Measurements from ENCODE around the gene ADAD1.
"Not testable (repeated sequence)": the region's sequence is repeated elsewhere in the genome, so short reads cannot be mapped to it uniquely, and the experiment has no call there.

The ADAD1 gene

DNA sequence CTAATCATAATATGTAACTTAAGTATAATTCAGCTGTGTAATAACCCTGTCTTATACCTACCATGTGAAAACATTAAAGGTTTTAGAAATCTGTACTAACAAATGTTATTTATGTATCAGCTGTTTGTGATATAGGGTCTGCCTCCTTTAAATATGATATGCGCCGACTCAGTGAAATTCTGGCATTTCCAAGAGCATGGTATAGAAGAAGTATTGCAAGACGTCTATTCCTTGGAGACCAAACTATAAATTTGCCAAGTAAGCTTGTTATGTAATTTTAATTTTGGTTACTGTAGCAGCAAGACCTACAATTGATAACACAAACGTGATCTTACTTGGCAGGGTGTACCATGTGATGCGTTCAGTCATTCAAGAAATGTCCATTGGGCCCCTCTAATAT, 32.3 kb upstream of the ADAD1 start:
- in situ Hi-C loops (cut with HindIII; ENCODE audit: low sequenced_read_pairs): no loop called here
- H3K4me3 ChIP-seq (ENCODE audit: low read depth, low read length): no peak overlapping the region

GRCh38 chr4:122356317-122356808, 22.4 kb upstream of the ADAD1 start:
- no peak for DNase-seq (ENCODE audit: low read depth)
- no peak for TF ChIP-seq CTCF (IDR thresholded peaks at IDR 0.05; ENCODE audit: low read depth, low read length, missing control alignments)
- H3K4me3 ChIP-seq (ENCODE audit: low read depth, low read length): no peak overlapping the region
- in situ Hi-C loops (cut with HindIII; ENCODE audit: low sequenced_read_pairs): no loop called here

More for the DNA sequence above, 32.3 kb upstream of the ADAD1 start:
- no peak for TF ChIP-seq CTCF (IDR thresholded peaks at IDR 0.05; ENCODE audit: low read depth, low read length, missing control alignments)
- DNase-seq (ENCODE audit: low read depth): no peak

- no peak for TF ChIP-seq CTCF (IDR thresholded peaks at IDR 0.05; ENCODE audit: low read depth, low read length, missing control alignments)
- peak; percentile 5 for DNase-seq (ENCODE audit: low read depth)
- no peak overlapping the region for H3K4me3 ChIP-seq (ENCODE audit: low read depth, low read length)
- in situ Hi-C loops (cut with HindIII; ENCODE audit: low sequenced_read_pairs): no loop called here
Observed at GRCh38 chr4:122360754-122361153, 18.1 kb upstream of the ADAD1 start.

DNA sequence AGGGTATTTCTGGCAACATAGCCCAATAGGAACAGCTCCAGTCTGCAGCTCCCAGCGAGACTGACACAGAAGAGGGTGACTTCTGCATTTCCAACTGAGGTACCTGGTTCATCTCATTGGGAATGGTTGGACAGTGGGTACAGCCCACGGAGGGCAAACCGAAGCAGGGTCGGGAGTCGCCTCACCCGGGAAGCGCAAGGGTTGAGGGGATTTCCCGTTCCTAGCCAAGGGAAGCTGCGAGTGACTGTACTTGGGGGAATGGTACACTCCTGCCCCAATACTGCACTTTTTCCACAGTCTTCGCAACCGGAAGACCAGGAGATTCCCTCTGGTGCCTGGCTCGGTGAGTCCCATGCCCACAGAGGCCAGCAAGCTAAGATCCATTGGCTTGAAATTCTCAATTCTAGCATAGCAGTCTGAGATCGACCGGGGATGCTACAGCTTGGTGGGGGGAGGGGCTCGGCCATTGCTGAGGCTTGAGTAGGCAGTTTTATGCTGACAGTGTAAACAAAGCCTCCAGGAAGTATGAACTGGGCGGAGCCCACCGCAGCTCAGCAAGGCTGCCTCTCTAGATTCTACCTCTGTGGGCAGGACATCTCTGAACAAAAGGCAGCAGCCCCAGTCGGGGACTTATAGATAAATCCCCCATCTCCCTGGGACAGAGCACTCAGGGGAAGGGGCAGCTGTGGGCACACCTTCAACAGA, 14.0 kb upstream of the ADAD1 start:
- DNase-seq (ENCODE audit: low read depth): no peak
- TF ChIP-seq CTCF (IDR thresholded peaks at IDR 0.05; ENCODE audit: low read depth, low read length, missing control alignments): no peak
- no peak overlapping the region for H3K4me3 ChIP-seq (ENCODE audit: low read depth, low read length)
- in situ Hi-C loops (cut with HindIII; ENCODE audit: low sequenced_read_pairs): no loop called here

- H3K4me3 ChIP-seq (ENCODE audit: low read depth, low read length); in situ Hi-C loops (cut with HindIII; ENCODE audit: low sequenced_read_pairs); DNase-seq (ENCODE audit: low read depth): not testable (repeated sequence)
Observed at GRCh38 chr4:122368786-122369185, 10.0 kb upstream of the ADAD1 start.

GRCh38 chr4:122377352-122377751, 1.5 kb upstream of the ADAD1 start:
- in situ Hi-C loops (cut with HindIII; ENCODE audit: low sequenced_read_pairs): no loop called here
- no peak for DNase-seq (ENCODE audit: low read depth)

More at GRCh38 chr4:122377352-122377751, 1.5 kb upstream of the ADAD1 start:
- no peak for TF ChIP-seq CTCF (IDR thresholded peaks at IDR 0.05; ENCODE audit: low read depth, low read length, missing control alignments)
- no peak overlapping the region for H3K4me3 ChIP-seq (ENCODE audit: low read depth, low read length)

Measured in astrocyte of the cerebellum (primary cell).